HepG2 (cell line): ENCODE data around the gene LYRM7. TPM values are rescaled to one million over a fixed set of nuclear protein-coding genes. Genes with fewer than 3 reads are reported as not detected.

ENCODE experiments used
- ATAC-seq: fragments of 200-7000 bp; cut with Tn5 transposase; 3 replicates; pipeline ENCODE4 v1.9.1; 2020; ENCODE audit warnings: mild to moderate bottlenecking, moderate library complexity
- BruUV-seq: library from RNA; stranded (reverse); fragments of 400-500 nt; replicated peaks from 2 replicates; lab custom pipeline; 2021; lab: Mats Ljungman, UMichigan
- CTCF ChIA-PET: fragments of 300-600 bp; formaldehyde crosslinking; extraction: SDS; loops from one replicate; lab custom pipeline; 2021; ENCODE audit warnings: low total read pairs, inconsistent platforms, low intra/inter-chr PET ratio; lab: Yijun Ruan, JAX
- POLR2A ChIA-PET: fragments of 350-600 bp; sonication (Branson Sonifier 250); formaldehyde crosslinking; loops from one replicate; lab custom pipeline; 2020; ENCODE audit warnings: antibody characterized with exemption, inconsistent platforms; lab: Yijun Ruan, JAX
- DNase-seq: peaks from one replicate; pipeline ENCODE4 v3.0.0-alpha.2; 2015; ENCODE audit warnings: low spot score
- FAIRE-seq: peaks from 3 replicates; lab custom pipeline; 2011; peaks lifted over from hg19 to GRCh38; lab: Jason Lieb, UNC
- H2AFZ ChIP-seq: one replicate; pipeline ENCODE4 v1.6.1; 2011; ENCODE audit warnings: low read length, inconsistent platforms
- H3K27ac ChIP-seq: fragments of 300-600 bp; 3 replicates; pipeline ENCODE4 v1.8.0; 2011; ENCODE audit warnings: mixed run types, mild to moderate bottlenecking, mixed read lengths, low read length, inconsistent platforms; ENCODE audit not compliant: insufficient read depth; ENCODE audit errors: extremely low read length
- H3K27me3 ChIP-seq, 2 experiments: fragments of 200-600 bp in 1 of 2; 2 replicates in 1 of 2; 3 replicates in 1 of 2; pipeline versions ENCODE4 v1.6.0 to v1.8.0; 2011; ENCODE audit warnings: low read length in 2 of 2, mild to moderate bottlenecking in 2 of 2, moderate library complexity in 2 of 2, inconsistent platforms in 1 of 2; ENCODE audit not compliant: insufficient read depth in 2 of 2, control insufficient read depth in 1 of 2
- H3K36me3 ChIP-seq, 2 experiments: fragments of 200-600 bp in 1 of 2; replicated peaks in 1 of 2; 2 replicates in 1 of 2; 3 replicates in 1 of 2; pipeline versions ENCODE4 v1.5.1 to v1.8.0; 2011; ENCODE audit warnings: low read length in 2 of 2, inconsistent platforms in 1 of 2; ENCODE audit not compliant: insufficient read depth in 2 of 2, control insufficient read depth in 1 of 2
- H3K4me1 ChIP-seq: 2 replicates; pipeline ENCODE4 v1.5.1; 2012; ENCODE audit warnings: low read length, inconsistent platforms; ENCODE audit not compliant: insufficient read depth
- H3K4me2 ChIP-seq: 2 replicates; pipeline ENCODE4 v1.6.0; 2011; ENCODE audit warnings: low read depth, low read length, inconsistent platforms
- H3K4me3 ChIP-seq, 3 experiments: fragments of 200-600 bp in 1 of 3; sonication (generic), shearing (Covaris generic) in 1 of 3; replicated peaks in 1 of 3; 2 replicates each; pipeline ENCODE4 v1.5.1; 2011 to 2016; ENCODE audit warnings: low read length in 3 of 3, inconsistent platforms in 2 of 3, low read depth in 2 of 3, mild to moderate bottlenecking in 2 of 3, control low read depth in 1 of 3, mixed read lengths in 1 of 3; ENCODE audit not compliant: insufficient read depth in 1 of 3
- H3K79me2 ChIP-seq: one replicate; pipeline ENCODE4 v1.6.1; 2011; ENCODE audit warnings: low read length, inconsistent platforms; ENCODE audit not compliant: insufficient read depth
- H3K9ac ChIP-seq: 2 replicates; pipeline ENCODE4 v1.6.0; 2011; ENCODE audit warnings: mild to moderate bottlenecking, low read depth, low read length, inconsistent platforms; ENCODE audit not compliant: insufficient read depth
- H3K9me3 ChIP-seq: 2 replicates; pipeline ENCODE4 v1.5.1; 2012; ENCODE audit warnings: mild to moderate bottlenecking, low read length
- H4K20me1 ChIP-seq: 2 replicates; pipeline ENCODE4 v1.6.0; 2011; ENCODE audit warnings: inconsistent platforms, mild to moderate bottlenecking, low read length, moderate library complexity; ENCODE audit not compliant: insufficient read depth
- CAMTA2 ChIP-seq: sonication (generic); formaldehyde crosslinking; IDR thresholded peaks from 2 replicates; pipeline ENCODE4 v1.4.0; 2020; ENCODE audit warnings: mild to moderate bottlenecking, missing genetic modification reagents, borderline replicate concordance
- CCDC6 ChIP-seq: sonication (generic); formaldehyde crosslinking; IDR thresholded peaks from 2 replicates; pipeline ENCODE4 v1.8.1; 2022; ENCODE audit warnings: mild to moderate bottlenecking, missing genetic modification reagents, moderate library complexity
- GMEB1 ChIP-seq: sonication (generic); formaldehyde crosslinking; IDR thresholded peaks from 2 replicates; pipeline ENCODE4 v1.5.1; 2020; ENCODE audit warnings: missing genetic modification reagents, mild to moderate bottlenecking, borderline replicate concordance
- HMG20A ChIP-seq: IDR thresholded peaks from 2 replicates; pipeline ENCODE4 v1.6.1; 2016; ENCODE audit warnings: borderline replicate concordance
- LCORL ChIP-seq, 2 experiments: fragments of 450-650 bp in 1 of 2; sonication (generic) in 1 of 2; formaldehyde crosslinking in 1 of 2; IDR thresholded peaks; 2 replicates each; pipeline versions ENCODE4 v1.5.0 to v1.6.1; 2017 to 2020; ENCODE audit warnings: antibody characterized with exemption in 1 of 2, missing genetic modification reagents in 1 of 2
- MATR3 ChIP-seq: sonication (generic); formaldehyde crosslinking; IDR thresholded peaks from 2 replicates; pipeline ENCODE4 v1.4.0; 2020; ENCODE audit warnings: missing genetic modification reagents
- RFX1 ChIP-seq: fragments of 450-650 bp; IDR thresholded peaks from 2 replicates; pipeline ENCODE4 v1.6.1; 2017
- SNAI1 ChIP-seq: sonication (generic); formaldehyde crosslinking; IDR thresholded peaks from 2 replicates; pipeline ENCODE4 v1.5.0; 2020; ENCODE audit warnings: mild to moderate bottlenecking, missing genetic modification reagents, borderline replicate concordance
- SOX6 ChIP-seq, 2 experiments: fragments of 450-650 bp in 1 of 2; sonication (generic) in 1 of 2; formaldehyde crosslinking in 1 of 2; IDR thresholded peaks; 2 replicates each; pipeline versions ENCODE4 v1.4.0 to v1.6.1; 2017 to 2020; ENCODE audit warnings: antibody characterized with exemption in 1 of 2, mild to moderate bottlenecking in 1 of 2, missing genetic modification reagents in 1 of 2
- TBX2 ChIP-seq: sonication (generic); formaldehyde crosslinking; IDR thresholded peaks from 2 replicates; pipeline ENCODE4 v1.5.0; 2020; ENCODE audit warnings: missing genetic modification reagents, mild to moderate bottlenecking, borderline replicate concordance
- ZNF207 ChIP-seq: fragments of 450-650 bp; IDR thresholded peaks from 2 replicates; pipeline ENCODE4 v1.6.1; 2016; ENCODE audit warnings: antibody characterized with exemption, borderline replicate concordance
- ZNF510 ChIP-seq: sonication (generic); formaldehyde crosslinking; IDR thresholded peaks from 2 replicates; pipeline ENCODE4 v1.4.0; 2020; ENCODE audit warnings: low read depth, mild to moderate bottlenecking, missing genetic modification reagents
- ZSCAN9 ChIP-seq: IDR thresholded peaks from 2 replicates; pipeline ENCODE4 v1.6.1; 2016; ENCODE audit warnings: borderline replicate concordance
- in situ Hi-C: cut with HindIII; loops from 2 replicates; pipeline ENCODE4 v1.10.0; 2017; ENCODE audit warnings: low pct_unique_long_range_greater_than_20kb; ENCODE audit not compliant: extremely low pct_ligation_motif_present
- intact Hi-C: fragments of 100-400 bp; cut with micrococcal nuclease; formaldehyde crosslinking; loops from one replicate; pipeline ENCODE4 v1.10.0; 2022; ENCODE audit not compliant: unreplicated experiment
- polyA plus RNA-seq, 8 experiments: library from polyadenylated mRNA; depleted of rRNA in 3 of 8; stranded (reverse) in 7 of 8; unstranded in 1 of 8; fragments of >200 nt; fragmentation: Illumina TruSeq in 4 of 8; extraction: Trizol in 4 of 8; gene quantifications; 2 replicates each; pipeline versions ENCODE4 v1.2.1 to v1.2.3, GENCODE V29; 2011 to 2016; ENCODE audit warnings: low read depth in 4 of 8, missing spikeins in 1 of 8, mixed read lengths in 1 of 8; ENCODE audit not compliant: insufficient read depth in 1 of 8
- total RNA-seq, 5 experiments: library from RNA; depleted of rRNA; stranded (reverse); fragments of >200 nt; fragmentation: Illumina TruSeq; extraction: Trizol; gene quantifications; 2 replicates each; pipeline ENCODE4 v1.2.3, GENCODE V29; 2016; ENCODE audit warnings: low read depth in 1 of 5

Gene LYRM7
- total and polyA plus RNA-seq, 2 of the 13 experiments (the other 11 are each of a cell fraction or from before 2014, with no cell fraction given) = 3.0 to 5.5 TPM

- TF ChIP-seq GMEB1 (no peak), SOX6 (IDR thresholded peaks at IDR 0.05) (no peak), SOX6 (CRISPR knock-in tag; IDR thresholded peaks at IDR 0.05) (no peak), LCORL (IDR thresholded peaks at IDR 0.05) (no peak), LCORL (CRISPR knock-in tag; IDR thresholded peaks at IDR 0.05) (no peak), ZNF207 (no peak), ZSCAN9 (CRISPR knock-in tag) (no peak), TBX2 (no peak)
Observed at GRCh38 chr5:131242728-131243255, 72.0 kb downstream of the LYRM7 start (continued).

- Histone ChIP-seq H4K20me1 (no peaks in the 10 kb centered on the region), H3K36me3 (no peaks in the 10 kb centered on the region), H3K79me2 (no peaks in the 10 kb centered on the region), H3K4me2 (no peak overlapping the region), H3K9ac (no peak overlapping the region), H3K27me3 (no peaks in the 10 kb centered on the region), H3K27ac (no peak overlapping the region), H3K4me3 (no peak overlapping the region), H3K4me1 (no peaks in the 10 kb centered on the region), H3K9me3 (peaks cover 11% of the 10 kb centered on the region), H2AFZ (no peak overlapping the region)
- in situ Hi-C loops (no loop called here), intact Hi-C loops (no loop called here)
- no peak for ATAC-seq
- CTCF ChIA-PET = no interaction called here
- BruUV-seq = no TSS peak
- no peak for FAIRE-seq
- no peak for DNase-seq
- POLR2A ChIA-PET = no interaction called here
- TF ChIP-seq RFX1 (no peak), CCDC6 (no peak), CAMTA2 (CRISPR knock-in tag) (no peak), SNAI1 (no peak), MATR3 (no peak), ZNF510 (no peak), HMG20A (CRISPR knock-in tag) (no peak)
Observed at GRCh38 chr5:131245312-131245711, 74.6 kb downstream of the LYRM7 start.
